ENCODE results near the gene CHST8.

Gene CHST8

DNA sequence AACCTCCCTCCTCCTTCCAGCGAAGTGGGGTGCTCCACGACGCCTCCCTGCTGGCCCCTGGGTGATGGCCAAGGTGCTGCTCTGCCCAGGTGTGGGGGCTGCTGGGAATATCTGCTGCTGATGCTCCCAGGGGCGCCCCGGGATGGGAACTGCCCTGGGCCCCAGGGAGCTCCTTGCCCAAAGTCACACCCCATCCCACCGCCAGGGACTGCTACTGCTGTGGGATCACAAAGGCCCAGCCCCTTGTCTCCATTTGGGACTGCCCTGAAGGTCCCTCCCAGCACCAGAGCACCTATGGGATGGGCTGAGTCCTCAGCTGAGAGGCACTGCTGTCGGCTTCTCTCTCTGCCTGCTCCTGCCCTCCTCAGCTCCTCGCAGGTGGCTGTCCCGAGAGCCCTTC lies 19.0 kb downstream of the CHST8 start:
- no peak for ATAC-seq (replicated peaks)
- Mint-ChIP-seq H3K9me3 (no peaks in the 10 kb centered on the region), H3K4me3 (no peak overlapping the region), H3K4me1 (ENCODE audit: low read depth in 2 of 2) (no peaks in the 10 kb centered on the region), H3K36me3 (ENCODE audit: insufficient read depth) (no peaks in the 10 kb centered on the region), H3K27me3 (peaks cover 37 to 64% of the 10 kb centered on the region in 2 donors), H3K27ac (no peak overlapping the region)
- DNase-seq, result no peak

DNA sequence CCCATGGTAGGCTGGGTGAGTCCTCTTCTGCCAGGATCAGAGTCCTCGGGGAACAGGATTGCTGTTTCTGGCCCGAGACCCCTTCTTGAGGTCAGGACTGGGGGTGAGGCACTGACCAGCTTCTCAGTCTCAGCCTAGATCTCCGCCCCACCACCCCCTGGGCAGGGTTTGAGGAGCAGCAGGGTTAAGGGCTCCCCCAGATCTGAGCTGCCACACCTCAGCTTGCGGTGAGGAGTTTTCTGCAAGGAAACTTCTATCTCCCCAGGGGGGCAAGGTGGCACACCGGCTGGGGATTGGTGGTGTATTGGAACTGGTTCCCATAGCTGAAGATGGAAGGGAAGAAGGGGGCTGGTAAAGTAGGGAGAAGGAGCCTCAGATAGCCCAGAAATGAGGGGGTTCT lies 19.5 kb downstream of the CHST8 start:
- Mint-ChIP-seq H3K4me3 (no peak overlapping the region), H3K9me3 (no peaks in the 10 kb centered on the region), H3K27me3 (peaks cover 35 to 64% of the 10 kb centered on the region in 2 donors), H3K36me3 (ENCODE audit: insufficient read depth) (no peaks in the 10 kb centered on the region), H3K4me1 (ENCODE audit: low read depth in 2 of 2) (no peaks in the 10 kb centered on the region), H3K27ac (no peak overlapping the region)
- DNase-seq (no peak), ATAC-seq (replicated peaks) (no peak)

DNA sequence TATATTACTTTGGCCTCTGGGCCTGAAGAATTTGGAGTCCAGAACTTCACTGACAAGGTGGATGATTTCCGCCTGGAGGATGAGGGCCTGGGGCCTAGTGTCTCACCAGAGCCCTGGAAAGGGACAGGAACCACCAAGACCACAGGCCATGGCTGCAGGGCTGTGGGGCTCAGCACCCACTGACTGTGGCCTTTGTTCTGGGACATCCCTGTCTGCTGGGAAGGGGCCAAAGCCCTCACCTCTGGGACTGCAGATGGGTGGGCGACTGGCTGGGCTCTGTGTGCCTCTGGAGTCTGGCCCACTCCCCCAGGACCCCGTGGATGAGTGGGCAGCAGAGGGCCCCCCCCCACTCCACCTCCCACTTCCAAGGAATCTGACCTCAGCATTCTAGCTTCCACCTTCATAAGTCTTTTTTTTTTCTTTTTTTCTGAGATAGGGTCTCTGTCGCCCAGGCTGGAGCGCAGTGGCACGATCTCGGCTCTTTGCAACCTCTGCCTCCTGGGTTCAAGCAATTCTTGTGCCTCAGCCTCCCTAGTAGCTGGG lies 20.3 kb downstream of the CHST8 start:
- Mint-ChIP-seq H3K9me3 (no peaks in the 10 kb centered on the region), H3K4me1 (ENCODE audit: low read depth in 2 of 2) (no peaks in the 10 kb centered on the region), H3K27me3 (peaks cover 31 to 64% of the 10 kb centered on the region in 2 donors), H3K27ac (no peak overlapping the region), H3K36me3 (ENCODE audit: insufficient read depth) (no peaks in the 10 kb centered on the region), H3K4me3 (no peak overlapping the region)
- no peak for ATAC-seq (replicated peaks)
- no peak for DNase-seq

DNA sequence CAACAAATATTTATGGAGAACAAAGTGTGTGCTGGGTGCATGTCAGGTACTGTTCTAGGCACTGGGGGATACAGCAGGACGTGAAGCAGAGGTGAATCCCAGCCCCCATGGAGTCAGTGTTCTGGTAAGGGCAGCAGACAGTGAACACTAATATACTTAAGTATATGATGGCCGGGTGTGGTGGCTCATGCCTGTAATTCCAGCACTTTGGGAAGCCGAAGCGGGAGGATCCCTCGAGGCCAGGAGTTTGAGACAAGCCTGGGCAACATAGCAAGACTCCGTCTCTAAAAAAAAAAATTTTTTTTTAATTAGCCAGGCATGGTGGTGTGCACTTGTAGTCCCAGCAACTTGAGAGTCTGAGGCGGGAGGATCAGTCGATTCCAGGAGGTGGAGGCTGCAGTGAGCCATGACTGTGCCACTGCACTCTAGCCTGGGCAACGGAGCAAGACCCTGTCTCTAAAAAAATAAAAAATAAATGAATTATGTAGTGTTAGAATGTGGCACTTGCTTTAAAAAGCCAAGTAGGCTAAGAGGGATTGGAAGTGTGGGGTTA lies 22.6 kb downstream of the CHST8 start:
- no peaks in the 10 kb centered on the region for H3K36me3 Mint-ChIP-seq (ENCODE audit: insufficient read depth)
- no peaks in the 10 kb centered on the region for H3K4me1 Mint-ChIP-seq (ENCODE audit: low read depth in 2 of 2)
- DNase-seq, result no peak
- H3K4me3 Mint-ChIP-seq, result no peak overlapping the region
- H3K27ac Mint-ChIP-seq, result no peak overlapping the region
- H3K9me3 Mint-ChIP-seq, result no peaks in the 10 kb centered on the region
- H3K27me3 Mint-ChIP-seq, result peaks cover 18 to 46% of the 10 kb centered on the region in 2 donors
- ATAC-seq (replicated peaks), result no peak

DNA sequence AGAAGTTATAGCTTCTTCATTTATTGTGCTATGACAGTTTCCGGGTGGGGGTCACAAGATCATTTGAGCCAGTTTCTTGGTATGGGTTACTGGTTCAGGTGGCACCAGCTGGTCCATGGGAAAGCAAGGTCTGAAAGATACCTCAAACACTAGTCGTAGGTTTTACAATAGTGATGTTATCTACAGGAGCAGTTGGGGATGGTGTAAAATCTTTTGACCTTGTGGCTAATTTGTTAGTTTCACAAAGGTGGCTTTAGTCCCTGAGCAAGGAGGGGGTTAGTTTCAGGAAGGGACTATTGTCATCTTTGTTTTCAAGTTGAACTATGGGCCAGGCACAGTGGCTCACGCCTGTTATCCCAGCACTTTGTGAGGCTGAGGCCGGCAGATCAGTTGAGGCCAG lies 24.6 kb downstream of the CHST8 start:
- no peak for DNase-seq
- Mint-ChIP-seq H3K4me1 (ENCODE audit: low read depth in 2 of 2) (no peaks in the 10 kb centered on the region), H3K27me3 (peaks cover 15 to 32% of the 10 kb centered on the region in 2 donors), H3K9me3 (no peaks in the 10 kb centered on the region), H3K27ac (no peak overlapping the region), H3K36me3 (ENCODE audit: insufficient read depth) (no peaks in the 10 kb centered on the region), H3K4me3 (no peak overlapping the region)
- ATAC-seq (replicated peaks), result no peak

DNA sequence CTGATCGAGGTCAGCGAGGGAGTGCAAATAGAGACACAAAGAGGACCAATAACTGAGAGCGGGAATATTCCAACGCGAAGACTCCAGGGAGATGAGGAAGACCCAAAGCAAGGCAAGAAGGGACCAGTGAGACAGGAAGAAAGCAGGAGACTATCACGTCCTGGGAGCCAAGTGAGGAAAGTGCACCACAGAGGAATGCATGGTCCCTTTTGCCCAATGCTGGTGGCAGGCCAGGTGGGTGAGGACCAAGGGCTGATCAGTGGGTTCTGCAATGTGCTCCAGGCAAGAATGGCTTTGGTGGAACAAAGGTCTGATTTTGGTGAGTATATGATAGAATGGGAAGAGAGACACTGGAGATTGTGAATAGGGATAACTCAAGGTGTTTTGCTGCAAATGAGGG lies 25.4 kb downstream of the CHST8 start:
- Mint-ChIP-seq H3K4me3 (no peak overlapping the region), H3K27me3 (peaks cover 15 to 29% of the 10 kb centered on the region in 2 donors), H3K36me3 (ENCODE audit: insufficient read depth) (no peaks in the 10 kb centered on the region), H3K9me3 (no peaks in the 10 kb centered on the region), H3K27ac (no peak overlapping the region), H3K4me1 (ENCODE audit: low read depth in 2 of 2) (no peaks in the 10 kb centered on the region)
- ATAC-seq (replicated peaks) (no peak), DNase-seq (no peak)

DNA sequence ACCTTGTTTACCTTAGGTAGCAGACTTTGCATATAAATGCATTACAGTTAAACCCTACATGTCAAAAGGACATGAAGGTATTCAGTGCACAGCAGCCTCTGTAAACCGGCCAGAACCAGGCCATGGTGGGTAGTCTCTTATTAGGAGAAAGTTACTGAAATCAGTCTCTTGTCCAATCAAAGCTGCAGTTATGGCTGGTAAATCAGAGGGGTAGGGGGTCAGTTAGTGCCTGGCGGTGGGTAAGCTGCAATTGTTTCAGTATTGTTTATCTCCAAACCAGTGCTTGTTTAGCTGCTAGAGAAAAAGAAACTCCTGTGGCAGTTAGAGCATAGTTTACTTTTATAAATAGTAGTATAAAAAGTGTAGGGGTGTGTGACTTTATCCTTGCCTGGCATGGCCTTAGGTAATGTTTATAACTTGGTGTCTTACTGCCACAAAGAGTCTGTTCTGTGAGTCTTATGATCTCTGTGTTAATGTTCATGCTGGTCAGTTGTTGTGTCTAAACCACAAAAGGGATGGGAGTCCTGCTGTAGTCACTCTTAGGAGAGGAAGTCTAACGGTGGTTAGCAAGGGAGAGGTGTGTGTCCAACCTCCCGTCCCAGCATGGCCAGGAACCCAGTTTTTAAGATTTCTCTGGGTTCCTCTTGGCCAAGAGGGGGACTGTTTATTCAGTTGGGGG lies 28.0 kb downstream of the CHST8 start:
- Mint-ChIP-seq H3K27me3 (peaks cover 23 to 28% of the 10 kb centered on the region in 2 donors), H3K4me1 (ENCODE audit: low read depth in 2 of 2) (no peaks in the 10 kb centered on the region), H3K36me3 (ENCODE audit: insufficient read depth) (no peaks in the 10 kb centered on the region), H3K4me3 (no peak overlapping the region), H3K9me3 (no peaks in the 10 kb centered on the region), H3K27ac (peak overlapping the region in 1 of 2 donors; percentile 7)
- DNase-seq (no peak), ATAC-seq (replicated peaks) (no peak)

DNA sequence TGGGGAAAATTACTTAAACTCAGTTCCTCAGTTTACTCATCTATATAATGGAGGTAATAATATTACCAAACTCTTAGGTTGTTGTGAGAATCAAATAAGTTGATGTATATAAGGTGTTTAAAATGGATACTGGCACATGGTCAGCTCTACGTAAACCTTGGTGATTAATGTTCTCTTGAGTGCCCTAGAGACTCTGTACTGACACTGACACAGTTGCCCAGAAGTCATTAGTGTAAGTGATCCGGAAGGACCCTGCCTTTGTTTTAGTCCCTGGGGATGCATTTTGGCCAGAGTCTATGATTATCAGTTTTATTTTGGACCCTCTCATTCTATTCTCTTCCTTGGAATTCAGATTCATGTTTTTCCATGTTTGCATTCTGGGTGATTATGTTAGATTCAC lies 31.9 kb downstream of the CHST8 start:
- ATAC-seq (replicated peaks), result no peak
- H3K4me1 Mint-ChIP-seq (ENCODE audit: low read depth in 2 of 2), result no peaks in the 10 kb centered on the region
- H3K36me3 Mint-ChIP-seq (ENCODE audit: insufficient read depth), result no peaks in the 10 kb centered on the region
- no peaks in the 10 kb centered on the region for H3K9me3 Mint-ChIP-seq
- H3K27ac Mint-ChIP-seq, result no peak overlapping the region
- DNase-seq, result no peak
- H3K4me3 Mint-ChIP-seq, result no peak overlapping the region
- H3K27me3 Mint-ChIP-seq, result peaks cover 16 to 27% of the 10 kb centered on the region in 2 donors

DNA sequence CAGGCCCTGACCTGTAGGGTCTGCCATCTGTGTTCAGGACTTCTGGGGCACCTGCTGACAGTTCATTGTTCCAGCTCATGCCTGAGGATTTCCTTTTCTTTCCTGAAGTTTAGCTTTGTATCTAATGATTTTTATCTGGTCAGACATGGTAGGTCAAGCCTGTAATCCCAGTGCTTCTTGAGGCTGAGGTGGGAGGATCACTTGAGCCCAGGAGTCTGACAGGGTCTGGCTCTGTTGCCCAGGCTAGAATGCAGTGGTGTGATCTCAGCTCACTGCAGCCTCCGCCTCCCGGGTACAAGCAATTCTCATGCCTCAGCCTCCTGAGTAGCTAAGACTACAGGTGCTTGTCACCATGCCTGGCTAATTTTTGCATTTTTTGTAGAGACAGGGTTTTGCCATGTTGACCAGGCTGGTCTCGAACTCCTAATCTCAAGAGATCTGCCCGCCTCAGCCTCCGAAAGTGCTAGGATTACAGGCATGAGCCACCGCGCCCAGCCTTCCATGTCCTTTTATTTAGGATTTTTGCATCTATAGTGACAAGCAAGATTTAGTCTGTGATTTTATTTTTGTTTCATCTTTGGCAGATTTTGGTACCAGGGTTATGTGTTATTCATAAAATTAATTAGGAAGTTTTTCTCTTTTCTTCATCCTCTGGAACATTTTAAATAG lies 33.2 kb downstream of the CHST8 start:
- no peaks in the 10 kb centered on the region for H3K36me3 Mint-ChIP-seq (ENCODE audit: insufficient read depth)
- no peaks in the 10 kb centered on the region for H3K4me1 Mint-ChIP-seq (ENCODE audit: low read depth in 2 of 2)
- H3K27ac Mint-ChIP-seq, result no peak overlapping the region
- H3K27me3 Mint-ChIP-seq, result peaks cover 20 to 30% of the 10 kb centered on the region in 2 donors
- H3K4me3 Mint-ChIP-seq, result no peak overlapping the region
- ATAC-seq (replicated peaks) (no peak), DNase-seq (no peak)
- H3K9me3 Mint-ChIP-seq, result no peaks in the 10 kb centered on the region

DNA sequence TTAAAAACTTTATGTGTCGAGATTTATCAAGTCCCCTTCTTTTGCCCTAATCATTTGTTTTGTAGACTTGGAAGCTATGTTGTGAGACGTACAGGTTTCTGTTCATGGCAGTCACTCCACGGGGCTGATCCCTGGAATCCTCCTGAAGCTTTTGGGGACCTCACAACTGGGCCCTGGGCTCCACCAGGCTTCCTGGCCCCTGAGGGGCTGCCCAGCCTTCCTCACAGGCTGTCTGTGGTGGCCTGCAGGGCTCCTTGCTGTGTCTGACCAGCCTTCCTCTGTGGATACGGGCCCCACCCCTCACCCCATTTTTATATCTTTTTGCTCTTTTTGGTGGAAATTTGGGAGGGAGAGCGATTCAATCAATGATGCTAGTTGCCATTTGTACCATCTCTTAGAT lies 38.1 kb downstream of the CHST8 start:
- H3K27me3 Mint-ChIP-seq, result peaks cover 34 to 43% of the 10 kb centered on the region in 2 donors
- H3K27ac Mint-ChIP-seq, result no peak overlapping the region
- ATAC-seq (replicated peaks) (no peak), DNase-seq (no peak)
- no peaks in the 10 kb centered on the region for H3K4me1 Mint-ChIP-seq (ENCODE audit: low read depth in 2 of 2)
- no peaks in the 10 kb centered on the region for H3K9me3 Mint-ChIP-seq
- no peaks in the 10 kb centered on the region for H3K36me3 Mint-ChIP-seq (ENCODE audit: insufficient read depth)
- H3K4me3 Mint-ChIP-seq, result no peak overlapping the region

DNA sequence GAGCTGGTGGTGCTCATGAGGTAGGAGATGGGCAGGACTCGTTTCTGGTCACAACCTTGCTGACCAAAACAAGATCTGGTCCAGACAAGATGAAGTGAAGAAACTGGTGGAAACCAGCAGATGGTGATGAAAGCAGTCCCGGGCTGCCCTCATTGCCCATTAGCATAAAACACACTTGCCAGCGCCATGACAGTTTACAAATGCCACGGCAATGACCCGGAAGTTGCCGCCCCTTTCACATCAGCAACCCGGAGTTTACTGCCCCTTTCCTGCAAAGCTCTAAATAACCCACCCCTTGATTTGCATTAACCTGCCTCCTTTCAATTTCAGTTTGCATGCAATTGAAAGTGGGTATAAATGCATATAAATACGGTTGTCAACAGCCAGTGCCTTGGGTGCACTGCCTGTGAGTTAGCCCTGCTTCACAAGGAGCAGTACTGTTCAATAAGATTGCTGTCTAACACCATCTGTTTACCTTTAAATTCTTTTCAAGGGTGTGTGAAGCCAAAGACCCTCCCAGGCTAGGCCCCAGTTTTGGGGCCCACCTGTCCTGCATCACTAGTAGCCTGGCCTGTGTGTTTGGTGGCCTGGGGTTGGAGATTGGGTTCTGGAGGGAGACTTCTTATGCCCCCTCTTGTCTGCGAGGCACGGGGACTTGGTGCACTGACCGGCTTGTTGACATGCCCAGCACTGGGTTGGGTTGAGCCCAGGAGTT lies 38.8 kb downstream of the CHST8 start:
- peak overlapping the region in 1 of 2 donors; percentile 17 for H3K27ac Mint-ChIP-seq
- no peak for ATAC-seq (replicated peaks)
- no peaks in the 10 kb centered on the region for H3K9me3 Mint-ChIP-seq
- H3K36me3 Mint-ChIP-seq (ENCODE audit: insufficient read depth), result no peaks in the 10 kb centered on the region
- peaks cover 34 to 46% of the 10 kb centered on the region in 2 donors for H3K27me3 Mint-ChIP-seq
- no peaks in the 10 kb centered on the region for H3K4me1 Mint-ChIP-seq (ENCODE audit: low read depth in 2 of 2)
- H3K4me3 Mint-ChIP-seq, result no peak overlapping the region
- DNase-seq, result no peak

DNA sequence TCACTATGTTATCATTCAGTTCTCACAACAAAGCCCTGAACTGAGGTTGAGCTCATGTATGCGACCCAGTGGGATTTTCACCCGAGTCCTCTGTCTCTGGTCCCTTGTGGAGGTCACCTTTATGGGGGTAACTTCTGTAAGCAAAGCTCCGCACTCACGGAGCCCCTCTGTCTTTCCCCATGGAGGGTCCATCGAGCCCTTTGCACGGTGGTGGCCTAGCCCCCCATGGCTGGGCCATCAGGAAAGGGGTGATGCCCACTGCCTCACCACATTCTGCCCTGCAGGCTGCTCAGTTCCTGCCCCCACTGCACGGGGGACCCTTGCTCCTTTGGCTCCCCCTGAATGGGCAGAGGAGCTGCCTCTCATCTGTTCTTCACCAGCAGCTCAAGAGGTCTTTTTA lies 39.6 kb downstream of the CHST8 start:
- H3K27ac Mint-ChIP-seq, result no peak overlapping the region
- DNase-seq (no peak), ATAC-seq (replicated peaks) (no peak)
- no peak overlapping the region for H3K4me3 Mint-ChIP-seq
- H3K9me3 Mint-ChIP-seq, result no peaks in the 10 kb centered on the region
- H3K4me1 Mint-ChIP-seq (ENCODE audit: low read depth in 2 of 2), result no peaks in the 10 kb centered on the region
- H3K27me3 Mint-ChIP-seq, result peaks cover 39 to 54% of the 10 kb centered on the region in 2 donors
- H3K36me3 Mint-ChIP-seq (ENCODE audit: insufficient read depth), result no peaks in the 10 kb centered on the region

DNA sequence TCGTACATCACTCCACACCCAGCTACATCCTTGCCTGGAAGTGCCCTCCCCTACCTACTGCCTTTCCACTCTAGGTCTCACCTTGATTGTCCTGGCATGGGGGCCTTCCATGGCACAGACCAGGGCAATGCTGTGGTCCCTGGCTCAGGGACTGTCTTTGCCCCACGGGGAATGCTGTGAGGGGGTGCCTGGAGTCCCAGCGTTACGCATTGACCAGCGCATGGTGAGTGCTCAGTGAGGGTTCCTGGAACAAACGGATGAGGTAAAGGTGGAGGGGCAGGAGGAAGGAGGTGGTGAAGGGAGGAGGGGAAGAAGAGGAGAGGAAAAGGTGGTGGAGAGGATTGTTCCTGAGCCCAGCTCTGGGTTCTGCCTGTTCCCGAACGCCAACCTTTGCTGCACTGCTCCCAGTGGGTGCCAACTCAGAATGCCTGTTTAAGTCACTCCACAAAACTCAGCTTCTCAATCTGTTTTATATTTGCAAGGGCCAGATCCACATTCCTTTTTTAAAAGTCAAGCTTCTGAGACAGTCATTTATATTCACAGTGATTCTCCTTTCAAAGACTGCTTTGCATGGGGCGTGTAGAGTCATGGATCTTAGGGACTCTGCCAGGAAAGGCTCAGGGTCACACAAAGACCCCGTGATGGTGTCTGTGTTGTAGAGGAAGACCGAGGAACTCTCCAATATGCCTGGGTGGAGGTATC lies 40.8 kb downstream of the CHST8 start:
- Mint-ChIP-seq H3K9me3 (no peaks in the 10 kb centered on the region), H3K4me3 (no peak overlapping the region), H3K27ac (no peak overlapping the region), H3K27me3 (peaks cover 32 to 66% of the 10 kb centered on the region in 2 donors), H3K4me1 (ENCODE audit: low read depth in 2 of 2) (no peaks in the 10 kb centered on the region), H3K36me3 (ENCODE audit: insufficient read depth) (no peaks in the 10 kb centered on the region)
- ATAC-seq (replicated peaks), result no peak
- DNase-seq, result no peak
